HFFc6 (cell line): ENCODE data around the gene MACF1. TPM values are rescaled to one million over a fixed set of nuclear protein-coding genes. Genes with fewer than 3 reads are reported as not detected.

Experiments
- DNase-seq: peaks from one replicate; pipeline ENCODE4 v3.0.0-alpha.2; 2018
- H3K27ac Mint-ChIP-seq: 2 replicates; pipeline ENCODE4 v1.8.0; 2020; ENCODE audit warnings: mild to moderate bottlenecking, mixed read lengths
- H3K27me3 Mint-ChIP-seq: 2 replicates; pipeline ENCODE4 v1.8.0; 2021; ENCODE audit warnings: mild to moderate bottlenecking, moderate library complexity, mixed read lengths; ENCODE audit not compliant: insufficient read depth
- H3K36me3 Mint-ChIP-seq: 2 replicates; pipeline ENCODE4 v1.8.0; 2021; ENCODE audit warnings: low read depth, mixed read lengths
- H3K4me1 Mint-ChIP-seq: 2 replicates; pipeline ENCODE4 v1.8.0; 2020; ENCODE audit warnings: low read depth, mixed read lengths
- H3K4me3 Mint-ChIP-seq: 2 replicates; pipeline ENCODE4 v1.8.0; 2020; ENCODE audit warnings: mild to moderate bottlenecking, moderate library complexity, mixed read lengths
- H3K9me3 Mint-ChIP-seq: 2 replicates; pipeline ENCODE4 v1.8.0; 2020; ENCODE audit warnings: mild to moderate bottlenecking, mixed read lengths
- total RNA-seq, 6 experiments: library from RNA; stranded (reverse); fragmentation: NEBNext Ultra II Directional; extraction: Animal tissue kit (Norgen Biotek cat#: 25700); gene quantifications; 2 replicates in 1 of 6; 3 replicates in 5 of 6; pipeline ENCODE4 v1.2.3, GENCODE V29; 2021
- TF ChIP-seq, protein P1 (sequence below): fragments of 200-600 bp; sonication (generic); IDR thresholded peaks from 2 replicates; pipeline ENCODE4 v1.5.0; 2021; ENCODE audit warnings: antibody characterized with exemption, mild to moderate bottlenecking

MACF1 gene
- total RNA-seq, 6 experiments from 2014 or later, result 201 to 308 (median 223) TPM

- Mint-ChIP-seq H3K4me3 (no peak overlapping the region), H3K9me3 (no peaks in the 10 kb centered on the region), H3K36me3 (no peaks in the 10 kb centered on the region), H3K27me3 (no peaks in the 10 kb centered on the region), H3K4me1 (peaks cover 6% of the 10 kb centered on the region), H3K27ac (no peak overlapping the region)
- no peak for DNase-seq
- TF ChIP-seq, protein P1, sequence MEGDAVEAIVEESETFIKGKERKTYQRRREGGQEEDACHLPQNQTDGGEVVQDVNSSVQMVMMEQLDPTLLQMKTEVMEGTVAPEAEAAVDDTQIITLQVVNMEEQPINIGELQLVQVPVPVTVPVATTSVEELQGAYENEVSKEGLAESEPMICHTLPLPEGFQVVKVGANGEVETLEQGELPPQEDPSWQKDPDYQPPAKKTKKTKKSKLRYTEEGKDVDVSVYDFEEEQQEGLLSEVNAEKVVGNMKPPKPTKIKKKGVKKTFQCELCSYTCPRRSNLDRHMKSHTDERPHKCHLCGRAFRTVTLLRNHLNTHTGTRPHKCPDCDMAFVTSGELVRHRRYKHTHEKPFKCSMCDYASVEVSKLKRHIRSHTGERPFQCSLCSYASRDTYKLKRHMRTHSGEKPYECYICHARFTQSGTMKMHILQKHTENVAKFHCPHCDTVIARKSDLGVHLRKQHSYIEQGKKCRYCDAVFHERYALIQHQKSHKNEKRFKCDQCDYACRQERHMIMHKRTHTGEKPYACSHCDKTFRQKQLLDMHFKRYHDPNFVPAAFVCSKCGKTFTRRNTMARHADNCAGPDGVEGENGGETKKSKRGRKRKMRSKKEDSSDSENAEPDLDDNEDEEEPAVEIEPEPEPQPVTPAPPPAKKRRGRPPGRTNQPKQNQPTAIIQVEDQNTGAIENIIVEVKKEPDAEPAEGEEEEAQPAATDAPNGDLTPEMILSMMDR, result no peak
Measured at GRCh38 chr1:39522661-39523567, 318.4 kb downstream of the MACF1 start.

GRCh38 chr1:39524171-39524570 is 319.7 kb downstream of the MACF1 start:
- H3K9me3 Mint-ChIP-seq, result no peaks in the 10 kb centered on the region
- peaks cover 4% of the 10 kb centered on the region for H3K4me1 Mint-ChIP-seq
- TF ChIP-seq, protein P1, result no peak
- H3K36me3 Mint-ChIP-seq, result no peaks in the 10 kb centered on the region
- H3K27ac Mint-ChIP-seq, result no peak overlapping the region
- H3K4me3 Mint-ChIP-seq, result no peak overlapping the region
- DNase-seq, result no peak
- H3K27me3 Mint-ChIP-seq, result no peaks in the 10 kb centered on the region

GRCh38 chr1:39524591-39525365 is 320.3 kb downstream of the MACF1 start:
- no peak overlapping the region for H3K4me3 Mint-ChIP-seq

DNA sequence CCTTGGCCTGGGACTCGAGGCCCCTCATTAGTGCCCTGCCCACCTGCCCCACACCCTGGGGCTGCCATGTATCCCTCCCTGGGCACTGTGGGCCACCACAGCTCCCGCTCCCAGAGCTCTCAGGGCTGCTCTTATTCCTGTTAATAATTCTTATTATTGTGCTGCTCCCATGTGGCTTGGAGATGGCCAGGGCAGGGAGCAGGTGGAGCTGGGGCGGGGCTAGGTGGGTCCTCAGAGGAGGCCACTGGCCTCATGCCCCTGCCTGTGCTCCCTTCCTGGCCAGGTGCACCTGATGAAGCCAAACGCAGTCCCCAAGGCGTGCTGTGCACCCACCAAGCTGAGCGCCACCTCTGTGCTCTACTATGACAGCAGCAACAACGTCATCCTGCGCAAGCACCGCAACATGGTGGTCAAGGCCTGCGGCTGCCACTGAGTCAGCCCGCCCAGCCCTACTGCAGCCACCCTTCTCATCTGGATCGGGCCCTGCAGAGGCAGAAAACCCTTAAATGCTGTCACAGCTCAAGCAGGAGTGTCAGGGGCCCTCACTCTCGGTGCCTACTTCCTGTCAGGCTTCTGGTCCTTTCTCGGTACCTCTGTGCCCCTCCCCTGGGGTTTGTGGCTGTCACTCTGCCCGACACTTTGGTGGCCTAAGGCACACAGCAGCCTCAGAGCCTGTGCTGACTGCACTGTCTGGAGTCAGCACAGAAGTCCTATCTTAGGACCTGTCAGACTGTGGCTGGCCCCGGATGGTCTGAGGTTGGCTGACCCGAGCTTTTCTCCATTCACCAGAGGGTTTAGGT is 321.1 kb downstream of the MACF1 start:
- Mint-ChIP-seq H3K36me3 (no peaks in the 10 kb centered on the region; the same call in 1 of the 2 replicates), H3K27ac (no peak overlapping the region), H3K4me1 (no peaks in the 10 kb centered on the region), H3K4me3 (no peak overlapping the region), H3K27me3 (no peaks in the 10 kb centered on the region), H3K9me3 (no peaks in the 10 kb centered on the region)
- no peak for DNase-seq
- TF ChIP-seq, protein P1, result no peak

More at GRCh38 chr1:39524591-39525365, 320.3 kb downstream of the MACF1 start:
- no peak for DNase-seq
- no peaks in the 10 kb centered on the region for H3K9me3 Mint-ChIP-seq
- H3K36me3 Mint-ChIP-seq, result no peaks in the 10 kb centered on the region; the same call in 1 of the 2 replicates
- TF ChIP-seq, protein P1, result no peak
- no peak overlapping the region for H3K27ac Mint-ChIP-seq
- no peaks in the 10 kb centered on the region for H3K4me1 Mint-ChIP-seq
- H3K27me3 Mint-ChIP-seq, result no peaks in the 10 kb centered on the region
